NCI-H82 treated with DMSO at 0.1 percent for 48 hours (cell line): ENCODE measurements around the gene NCAPD3.
"Not testable (repeated sequence)": the region's sequence is repeated elsewhere in the genome, so short reads cannot be mapped to it uniquely, and the experiment has no call there.

Experiments
- DNase-seq: peaks from one replicate; lab custom pipeline; 2025; ENCODE audit not compliant: unreplicated experiment; lab: John Stamatoyannopoulos, UW

Gene NCAPD3, protein sequence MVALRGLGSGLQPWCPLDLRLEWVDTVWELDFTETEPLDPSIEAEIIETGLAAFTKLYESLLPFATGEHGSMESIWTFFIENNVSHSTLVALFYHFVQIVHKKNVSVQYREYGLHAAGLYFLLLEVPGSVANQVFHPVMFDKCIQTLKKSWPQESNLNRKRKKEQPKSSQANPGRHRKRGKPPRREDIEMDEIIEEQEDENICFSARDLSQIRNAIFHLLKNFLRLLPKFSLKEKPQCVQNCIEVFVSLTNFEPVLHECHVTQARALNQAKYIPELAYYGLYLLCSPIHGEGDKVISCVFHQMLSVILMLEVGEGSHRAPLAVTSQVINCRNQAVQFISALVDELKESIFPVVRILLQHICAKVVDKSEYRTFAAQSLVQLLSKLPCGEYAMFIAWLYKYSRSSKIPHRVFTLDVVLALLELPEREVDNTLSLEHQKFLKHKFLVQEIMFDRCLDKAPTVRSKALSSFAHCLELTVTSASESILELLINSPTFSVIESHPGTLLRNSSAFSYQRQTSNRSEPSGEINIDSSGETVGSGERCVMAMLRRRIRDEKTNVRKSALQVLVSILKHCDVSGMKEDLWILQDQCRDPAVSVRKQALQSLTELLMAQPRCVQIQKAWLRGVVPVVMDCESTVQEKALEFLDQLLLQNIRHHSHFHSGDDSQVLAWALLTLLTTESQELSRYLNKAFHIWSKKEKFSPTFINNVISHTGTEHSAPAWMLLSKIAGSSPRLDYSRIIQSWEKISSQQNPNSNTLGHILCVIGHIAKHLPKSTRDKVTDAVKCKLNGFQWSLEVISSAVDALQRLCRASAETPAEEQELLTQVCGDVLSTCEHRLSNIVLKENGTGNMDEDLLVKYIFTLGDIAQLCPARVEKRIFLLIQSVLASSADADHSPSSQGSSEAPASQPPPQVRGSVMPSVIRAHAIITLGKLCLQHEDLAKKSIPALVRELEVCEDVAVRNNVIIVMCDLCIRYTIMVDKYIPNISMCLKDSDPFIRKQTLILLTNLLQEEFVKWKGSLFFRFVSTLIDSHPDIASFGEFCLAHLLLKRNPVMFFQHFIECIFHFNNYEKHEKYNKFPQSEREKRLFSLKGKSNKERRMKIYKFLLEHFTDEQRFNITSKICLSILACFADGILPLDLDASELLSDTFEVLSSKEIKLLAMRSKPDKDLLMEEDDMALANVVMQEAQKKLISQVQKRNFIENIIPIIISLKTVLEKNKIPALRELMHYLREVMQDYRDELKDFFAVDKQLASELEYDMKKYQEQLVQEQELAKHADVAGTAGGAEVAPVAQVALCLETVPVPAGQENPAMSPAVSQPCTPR (N-terminal part only)

DNA sequence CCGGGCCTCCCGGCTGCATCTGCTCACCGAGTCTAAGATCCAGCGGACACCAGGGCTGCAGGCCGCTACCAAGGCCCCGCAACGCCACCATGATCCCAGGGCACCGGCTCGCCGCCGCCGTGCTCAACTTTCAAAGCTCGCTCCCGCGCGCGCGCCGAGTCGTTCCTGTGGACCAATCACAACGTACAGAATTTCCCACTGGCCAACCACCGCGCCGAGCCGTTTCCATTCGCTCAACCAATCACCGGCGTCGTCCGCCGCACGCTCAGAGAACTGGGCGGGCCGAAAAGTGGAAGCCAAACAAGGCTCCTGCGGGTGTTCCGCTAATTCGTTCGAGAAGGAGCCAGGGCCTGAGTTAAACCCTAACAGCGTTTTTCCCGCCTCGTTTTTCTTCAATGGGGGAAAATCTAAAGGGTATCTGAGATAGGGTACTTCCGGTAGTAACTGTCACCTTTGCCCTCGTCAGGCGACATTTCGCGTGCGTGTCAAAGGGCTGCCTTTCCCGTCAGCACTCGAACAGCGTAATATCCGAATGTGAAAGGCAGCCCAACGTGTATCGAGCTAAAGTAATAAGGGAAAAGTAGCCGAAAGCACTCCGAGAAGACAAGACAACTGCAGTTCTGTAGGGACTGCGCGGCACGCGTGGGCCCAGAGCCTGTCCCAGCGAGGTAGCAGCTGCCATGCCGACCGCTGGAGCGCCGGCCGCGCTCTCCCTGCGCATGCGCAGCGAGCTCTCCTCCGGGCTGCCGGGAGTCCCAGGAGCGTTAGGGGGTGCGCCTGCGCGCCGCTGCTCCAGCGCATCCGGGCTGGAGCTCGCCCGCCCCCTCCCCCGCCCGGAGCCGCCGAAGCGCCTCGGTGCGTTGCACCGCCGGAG is at the start of gene NCAPD3, which contains the start of gene VPS26B:
Gene NCAPD3, minus strand, starts transcription at position 132 of the 874 bp plus-strand sequence. Its CDS starts 41 bp downstream, at position 91.
Gene VPS26B, plus strand, starts transcription at position 836 of the 874 bp plus-strand sequence. CDS start 452 bp downstream, outside the sequence.
- DNase-seq = peak; percentile 80

GRCh38 chr11:134273317-134273712 is 49.5 kb upstream of the NCAPD3 start:
- DNase-seq = no peak

DNA sequence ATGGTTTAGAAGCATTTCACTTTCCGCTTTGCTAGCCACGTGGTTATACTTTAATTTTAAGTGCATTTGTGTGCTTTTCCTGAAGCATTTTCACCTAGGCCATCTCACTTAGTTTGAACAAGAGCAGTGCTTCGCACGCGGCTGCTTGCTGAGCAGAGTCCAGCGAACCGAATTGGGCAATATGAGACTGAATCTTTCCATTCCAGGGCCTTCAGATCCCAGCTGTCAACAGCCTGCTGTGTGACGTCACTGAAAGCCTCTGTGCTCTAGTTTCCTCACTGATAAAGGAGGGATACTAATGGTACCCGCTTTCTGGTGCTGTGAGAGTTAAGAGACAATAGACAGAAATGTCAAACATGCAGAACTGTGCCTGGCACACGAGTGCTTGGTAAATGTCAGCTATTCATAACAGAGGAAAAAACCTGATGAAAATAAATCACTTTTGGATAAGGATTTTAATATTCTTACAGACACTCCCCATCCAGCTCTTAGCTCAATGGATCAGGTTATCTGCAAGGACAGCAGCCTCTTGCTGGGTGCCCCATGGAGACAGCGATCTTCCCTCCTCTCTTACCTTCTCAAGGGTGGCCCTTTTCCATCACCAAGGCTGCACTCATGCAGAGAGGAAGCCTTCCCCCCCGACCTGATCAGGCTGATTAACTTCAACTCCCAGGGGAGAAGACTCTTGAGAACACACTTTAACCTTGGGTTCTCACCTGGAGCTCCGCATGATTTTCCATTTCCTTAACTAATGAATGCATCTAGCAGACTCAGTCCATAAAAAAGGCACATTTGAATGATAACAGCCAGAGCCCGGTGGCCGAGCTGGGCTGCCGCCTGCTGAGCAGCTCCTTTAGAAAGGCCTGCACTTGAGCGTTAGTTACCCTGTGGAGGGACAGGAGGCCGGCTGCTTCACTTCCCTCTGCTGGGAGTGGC is 48.9 kb upstream of the NCAPD3 start:
- DNase-seq = no peak

- no peak for DNase-seq
These were observed 48.2 kb upstream of the NCAPD3 start for GRCh38 chr11:134271978-134272377.

DNA sequence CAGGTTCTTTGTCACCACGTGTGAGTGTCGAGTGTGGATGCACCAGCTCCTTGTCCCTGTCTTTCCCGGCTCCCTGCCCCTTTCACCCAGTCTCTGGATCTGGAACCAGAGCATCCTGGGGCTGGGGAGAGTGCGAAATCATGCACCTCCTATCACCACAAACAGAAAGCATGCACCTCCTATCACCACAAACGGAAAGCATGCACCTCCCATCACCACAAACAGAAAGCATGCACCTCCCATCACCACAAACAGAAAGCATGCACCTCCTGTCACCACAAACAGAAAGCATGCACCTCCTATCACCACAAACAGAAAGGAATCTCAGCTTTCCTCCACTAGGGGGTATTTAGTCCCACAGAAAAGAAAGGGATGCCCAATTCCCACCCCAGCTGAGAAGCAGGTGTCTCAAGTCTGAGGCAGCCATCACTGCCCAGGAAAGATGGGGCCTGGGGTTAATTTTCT is 46.5 kb upstream of the NCAPD3 start:
- DNase-seq = no peak

DNA sequence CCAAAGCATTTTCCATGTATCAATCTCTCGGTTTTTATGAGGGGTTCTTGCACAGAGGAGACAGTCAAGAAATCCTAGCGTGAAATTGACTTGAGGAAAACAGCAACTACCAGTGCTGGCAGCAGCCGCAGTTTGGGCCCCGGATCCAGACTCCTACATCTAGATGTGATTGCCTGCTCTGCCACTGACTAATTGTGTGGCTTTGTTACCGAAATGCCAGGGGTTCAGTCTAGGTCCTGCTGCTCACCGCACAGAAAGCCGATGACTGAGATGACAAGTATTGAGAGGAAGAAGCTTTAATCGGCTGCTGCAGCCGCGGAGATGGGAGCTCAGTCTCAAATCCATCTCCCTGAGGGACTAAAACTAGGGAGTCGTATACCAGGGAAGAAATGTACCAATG is 44.2 kb upstream of the NCAPD3 start:
- DNase-seq = no peak

GRCh38 chr11:134267461-134267860 is 43.7 kb upstream of the NCAPD3 start:
- no peak for DNase-seq

- DNase-seq = no peak
These were observed 43.1 kb upstream of the NCAPD3 start for GRCh38 chr11:134266841-134267251.

GRCh38 chr11:134266440-134266839 is 42.7 kb upstream of the NCAPD3 start:
- DNase-seq = no peak

DNA sequence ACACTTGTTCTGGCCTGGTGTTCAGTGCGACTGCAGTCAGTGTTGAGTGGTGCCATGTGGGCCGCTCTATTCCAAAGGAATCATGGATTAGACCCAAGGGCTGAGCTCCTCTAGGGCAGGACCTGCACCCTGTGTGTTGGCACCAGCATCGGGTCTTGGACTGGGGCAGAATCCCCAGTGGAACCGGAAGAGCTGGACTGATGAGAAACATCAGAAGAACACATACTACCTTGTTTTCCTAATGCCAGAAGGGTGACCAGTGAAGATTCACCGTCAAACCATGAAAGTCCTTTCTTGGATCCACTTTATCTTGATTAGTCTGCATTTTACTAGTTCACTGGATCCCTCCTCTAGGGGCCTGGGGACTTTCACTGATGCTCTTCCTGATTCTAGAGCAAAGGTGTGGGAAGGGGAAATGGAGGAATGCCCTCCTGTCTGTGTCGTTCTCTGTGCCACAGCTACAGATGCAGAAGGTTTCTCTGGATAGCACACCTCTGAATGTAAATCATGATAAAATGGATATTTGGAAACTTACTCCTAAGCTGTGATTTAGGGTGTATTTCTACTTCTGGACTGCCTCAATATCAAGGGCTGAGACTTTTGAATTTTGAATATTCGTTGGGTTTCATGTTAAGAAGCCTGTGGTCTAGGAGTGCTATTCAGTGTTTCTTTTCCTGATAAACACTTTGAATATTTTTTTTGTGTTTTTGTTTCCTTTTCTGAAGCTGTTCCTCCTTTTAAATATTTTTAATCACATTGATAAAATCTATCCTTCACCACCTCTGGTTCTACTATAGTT is 41.4 kb upstream of the NCAPD3 start:
- no peak for DNase-seq

- DNase-seq = no peak
These were observed 38.1 kb upstream of the NCAPD3 start for GRCh38 chr11:134261626-134262488.

GRCh38 chr11:134260983-134261382 is 37.2 kb upstream of the NCAPD3 start:
- no peak for DNase-seq

DNA sequence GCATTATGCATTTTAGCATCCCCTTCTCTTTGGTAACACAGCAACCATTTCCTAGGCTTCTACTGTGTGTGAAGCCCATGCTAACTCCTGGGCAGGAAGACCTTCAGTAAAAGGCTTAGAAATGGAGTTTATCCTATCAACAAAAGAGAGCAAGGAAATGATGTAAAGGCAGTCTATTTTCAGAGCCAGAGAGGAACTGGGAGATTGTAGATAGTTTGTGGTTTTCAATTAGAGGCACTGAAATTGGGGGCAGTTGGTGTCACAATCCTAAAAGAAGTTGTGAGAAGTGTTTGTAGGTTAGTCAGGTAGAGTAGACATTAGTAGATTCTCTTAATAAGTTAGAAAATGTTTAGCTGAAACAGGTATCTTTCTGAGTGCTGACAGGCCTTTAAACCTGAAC is 36.7 kb upstream of the NCAPD3 start:
- DNase-seq = no peak

DNA sequence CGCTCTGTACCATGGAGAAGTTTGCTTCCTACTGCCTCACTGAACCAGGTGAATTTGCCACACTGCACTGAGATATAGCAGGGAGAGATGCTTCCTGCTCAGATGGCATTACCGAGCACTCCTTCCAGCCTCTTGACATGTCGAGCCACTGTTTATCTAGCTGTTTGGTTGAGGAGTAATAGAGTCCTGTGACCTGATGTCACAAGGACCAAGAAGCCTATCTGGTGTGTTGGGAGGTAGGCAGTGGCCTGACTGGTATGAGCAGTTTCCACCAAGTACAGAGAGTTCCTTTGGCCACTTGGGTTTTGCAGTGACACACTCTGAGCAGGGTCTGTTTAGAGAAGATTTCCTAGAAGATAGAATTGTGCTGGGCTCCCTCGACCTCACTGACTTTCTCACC is 34.8 kb upstream of the NCAPD3 start:
- DNase-seq = no peak

DNA sequence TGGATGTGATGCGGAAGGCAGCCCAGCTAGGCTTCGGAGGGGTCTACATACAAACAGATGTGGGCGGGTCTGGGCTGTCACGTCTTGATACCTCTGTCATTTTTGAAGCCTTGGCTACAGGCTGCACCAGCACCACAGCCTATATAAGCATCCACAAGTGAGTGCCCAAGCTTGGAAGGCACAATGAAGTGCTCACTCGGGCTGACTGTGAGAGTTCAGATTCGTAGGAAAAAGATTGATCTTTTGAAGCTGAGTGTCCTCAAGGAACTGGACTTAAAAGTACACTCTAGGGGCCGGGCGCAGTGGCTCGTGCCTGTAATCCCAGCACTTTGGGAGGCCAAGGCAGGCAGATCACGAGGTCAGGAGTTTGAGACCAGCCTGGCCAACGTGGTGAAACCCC is 33.3 kb upstream of the NCAPD3 start:
- DNase-seq = no peak

DNA sequence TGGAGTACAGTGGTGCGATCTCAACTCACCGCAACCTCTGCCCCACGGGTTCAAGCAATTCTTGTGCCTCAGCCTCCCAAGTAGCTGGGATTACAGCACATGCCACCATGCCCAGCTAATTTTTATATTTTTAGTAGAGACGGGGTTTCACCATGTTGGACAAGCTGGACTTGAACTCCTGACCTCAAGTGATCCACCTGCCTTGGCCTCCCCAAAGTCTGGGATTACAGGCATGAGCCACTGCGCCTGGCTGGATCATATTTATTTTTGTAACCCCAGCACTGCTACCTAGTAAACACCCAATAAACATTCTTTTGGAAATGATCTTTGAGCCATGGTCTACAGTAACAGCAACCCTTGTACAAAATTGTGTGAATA is 31.4 kb upstream of the NCAPD3 start:
- DNase-seq = not testable (repeated sequence)
